ENCODE results near the gene TALDO1. TPM values are rescaled to one million over a fixed set of nuclear protein-coding genes. Genes with fewer than 3 reads are reported as not detected.

The TALDO1 gene
- total RNA-seq, result 96.4 and 101 TPM in 2 replicates

DNA sequence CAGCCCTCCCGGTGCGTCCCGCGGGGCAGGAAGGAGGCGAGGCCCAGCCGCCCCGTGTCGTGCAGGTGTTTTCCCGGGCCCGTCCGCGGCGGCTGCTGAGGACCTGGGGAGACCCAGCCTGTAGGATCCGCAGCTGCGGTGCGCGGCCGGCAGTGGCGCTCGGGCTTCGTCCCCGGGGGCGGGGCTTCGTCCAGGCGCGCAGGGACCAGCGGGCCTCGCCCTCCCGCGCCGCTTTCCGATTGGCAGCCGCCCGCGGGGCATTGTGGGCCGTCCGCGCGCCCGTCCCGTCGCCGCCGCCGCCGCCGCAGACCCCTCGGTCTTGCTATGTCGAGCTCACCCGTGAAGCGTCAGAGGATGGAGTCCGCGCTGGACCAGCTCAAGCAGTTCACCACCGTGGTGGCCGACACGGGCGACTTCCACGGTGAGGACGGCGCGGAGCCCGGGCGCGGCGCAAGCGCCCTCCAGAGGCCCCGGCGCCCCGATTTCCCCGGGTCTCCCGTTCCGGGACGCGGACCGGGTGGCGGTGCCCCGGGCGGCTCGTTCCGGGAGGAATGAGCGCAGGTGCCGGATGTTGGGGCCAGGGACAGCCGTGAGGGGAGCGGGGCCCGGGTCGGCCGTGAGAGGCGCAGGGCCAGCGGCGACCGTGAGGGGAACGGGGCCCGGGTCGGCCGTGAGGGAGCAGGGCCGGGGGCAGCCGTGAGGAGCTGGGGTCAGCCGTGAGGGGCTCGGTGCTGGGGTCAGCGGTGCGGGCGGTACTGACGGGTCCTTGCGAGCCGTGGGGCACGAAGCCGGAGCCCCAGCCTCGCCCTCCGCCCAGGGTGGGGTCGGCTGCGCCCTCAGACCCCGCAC lies at the start of gene TALDO1:
TSS of gene TALDO1 (plus strand) at position 307 of the 849 bp plus-strand sequence. CDS start at position 325, 18 bp downstream.

GRCh38 chr11:705646-706438 lies 41.4 kb upstream of the TALDO1 start, which contains the start of gene EPS8L2:
TSS of gene EPS8L2 (plus strand) at chr11:706231. CDS start at chr11:709408, 3,177 bp downstream.

GRCh38 chr11:777288-778255 lies 30.3 kb downstream of the TALDO1 start, which contains the start of gene GATD1:
TSS of gene GATD1 (minus strand) at chr11:777487. CDS start at chr11:777462, 25 bp downstream.

DNA sequence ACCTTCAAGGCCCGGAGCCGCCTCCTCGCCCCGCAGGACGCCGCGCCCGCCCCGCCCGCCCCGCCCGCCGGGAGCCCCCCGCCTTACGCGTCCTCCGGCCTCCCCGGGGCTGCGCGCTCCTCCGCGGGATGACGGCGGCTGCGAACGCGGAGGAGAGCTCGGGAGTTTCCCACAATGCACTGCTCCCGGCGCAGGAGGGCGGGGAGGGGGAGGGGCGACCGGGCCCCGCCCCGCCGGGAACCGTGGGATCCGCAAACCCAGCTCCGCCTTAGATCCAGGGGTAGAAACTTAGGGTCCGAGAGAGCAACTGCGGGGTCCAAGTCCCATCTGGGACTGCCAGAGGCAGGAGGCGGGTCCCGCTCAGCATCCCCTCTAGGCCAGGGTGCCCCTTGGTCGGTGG lies 42.7 kb downstream of the TALDO1 start, which contains the start of gene CEND1:
TSS of gene CEND1 (minus strand) at position 148 of the 400 bp plus-strand sequence. CDS start 1,514 bp downstream, outside the sequence.

DNA sequence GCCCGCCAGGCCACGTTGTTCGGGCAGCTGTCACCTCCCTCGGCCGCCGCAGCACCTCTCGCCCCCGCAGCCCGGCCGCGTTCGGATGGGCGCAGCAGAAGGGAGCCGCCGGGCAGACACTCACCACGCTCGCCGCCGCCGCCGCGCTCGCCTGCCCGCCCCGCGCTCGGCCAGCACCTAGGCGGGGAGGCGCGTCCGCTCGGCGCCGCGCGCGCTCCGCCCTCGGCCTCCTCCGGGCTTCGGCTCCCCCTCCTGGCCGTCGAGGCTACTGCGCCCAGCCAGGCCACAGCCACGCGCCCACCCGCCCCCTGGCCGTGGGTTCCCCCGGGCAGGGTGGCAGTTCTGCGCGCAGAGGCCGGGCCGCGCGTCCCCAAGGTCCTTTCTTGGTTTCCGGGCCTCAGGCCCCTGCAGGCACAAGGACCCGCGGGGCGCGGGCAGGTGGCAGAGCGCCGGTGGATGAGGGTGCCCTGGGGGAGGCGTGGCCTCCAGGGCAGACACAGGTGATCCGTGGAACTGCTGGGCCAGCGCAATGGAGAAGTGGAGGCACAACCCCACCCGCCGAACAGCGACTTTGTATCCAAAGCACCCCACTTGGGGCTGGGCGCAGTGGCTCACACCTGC lies 50.9 kb downstream of the TALDO1 start, which contains the start of gene SLC25A22:
TSS of gene SLC25A22 (minus strand) at position 189 of the 621 bp plus-strand sequence. CDS start 3,275 bp downstream, outside the sequence.

DNA sequence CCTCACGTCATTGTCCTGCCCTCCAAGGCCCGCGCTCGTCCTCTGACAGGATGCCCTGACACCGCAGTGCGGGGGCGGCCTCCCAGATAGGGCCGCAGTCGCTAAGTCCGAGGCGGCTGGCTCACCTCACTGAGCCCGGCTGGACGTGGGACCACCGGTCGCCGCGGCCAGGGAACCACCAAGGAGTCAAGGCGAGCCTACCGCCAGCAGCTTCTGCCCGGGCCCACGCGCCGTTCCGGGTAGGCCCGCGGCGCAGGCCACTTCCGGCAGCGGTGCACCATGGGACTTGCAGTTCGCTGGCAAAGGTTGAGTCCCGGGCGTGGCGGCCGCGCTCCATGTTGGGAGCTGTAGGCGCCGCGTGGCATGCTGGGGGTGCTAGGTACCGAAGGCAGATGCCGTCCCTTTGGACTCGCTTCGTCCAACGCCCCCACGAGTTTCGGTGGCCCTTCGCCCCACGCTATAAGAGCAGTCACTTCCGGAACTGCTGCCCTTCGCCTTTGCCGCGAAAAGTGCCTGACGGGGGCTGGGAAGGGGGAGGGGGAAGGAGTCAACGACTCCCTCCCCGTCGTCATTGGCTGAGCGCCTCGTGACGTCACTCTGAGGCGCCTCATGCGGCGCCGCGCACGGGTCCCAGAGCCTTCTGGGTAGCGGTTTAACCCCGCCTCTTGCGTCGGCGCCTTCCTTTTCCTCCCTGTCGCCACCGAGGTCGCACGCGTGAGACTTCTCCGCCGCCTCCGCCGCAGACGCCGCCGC lies 62.2 kb downstream of the TALDO1 start, which contains the start of gene RPLP2:
TSS of gene RPLP2 (plus strand) at position 681 of the 753 bp plus-strand sequence. CDS start 268 bp downstream, outside the sequence.

Other genes starting within 250 kb of the TALDO1 start
- gene RNH1, start 240.2 kb upstream of the TALDO1 start, total RNA-seq, result 187 and 237 TPM in 2 replicates
- gene HRAS, start 211.9 kb upstream of the TALDO1 start, total RNA-seq, result 34.2 and 39.2 TPM in 2 replicates
- gene LRRC56, start 209.9 kb upstream of the TALDO1 start, total RNA-seq, result 0.34 and 0.43 TPM in 2 replicates
- gene LMNTD2, start 186.7 kb upstream of the TALDO1 start, total RNA-seq, result 1.5 and 1.7 TPM in 2 replicates
- gene RASSF7, start 186.5 kb upstream of the TALDO1 start, total RNA-seq, result 9.2 and 19.1 TPM in 2 replicates
- gene PHRF1, start 171.0 kb upstream of the TALDO1 start, total RNA-seq, result 17.6 and 19.3 TPM in 2 replicates
- 7.4 and 11.4 TPM in 2 replicates for gene IRF7, start 131.5 kb upstream of the TALDO1 start, total RNA-seq
- not detected in 2 replicates for gene CDHR5, start 122.5 kb upstream of the TALDO1 start, total RNA-seq
- gene SCT, start 120.3 kb upstream of the TALDO1 start, total RNA-seq, result not detected in 2 replicates
- gene DRD4, start 110.2 kb upstream of the TALDO1 start, total RNA-seq, result not detected in 2 replicates
- 27.5 and 34.3 TPM in 2 replicates for gene DEAF1, start 52.2 kb upstream of the TALDO1 start, total RNA-seq
- 7.9 and 11.1 TPM in 2 replicates for gene TMEM80, start 51.6 kb upstream of the TALDO1 start, total RNA-seq
- 1.9 and 2.1 TPM in 2 replicates for gene EPS8L2, start 41.2 kb upstream of the TALDO1 start, total RNA-seq
- gene GATD1, start 30.0 kb downstream of the TALDO1 start, total RNA-seq, result 22.9 and 25.1 TPM in 2 replicates
- gene CEND1, start 42.6 kb downstream of the TALDO1 start, total RNA-seq, result 0.09 TPM in 1 of 2 replicates, not detected in the other
- 4.7 and 5.2 TPM in 2 replicates for gene SLC25A22, start 50.8 kb downstream of the TALDO1 start, total RNA-seq
- gene PIDD1, start 57.8 kb downstream of the TALDO1 start, total RNA-seq, result 3.0 and 3.5 TPM in 2 replicates
- gene RPLP2, start 62.5 kb downstream of the TALDO1 start, total RNA-seq, result 292 and 295 TPM in 2 replicates
- 45.8 and 67.0 TPM in 2 replicates for gene PNPLA2, start 71.5 kb downstream of the TALDO1 start, total RNA-seq
- gene CRACR2B, start 80.5 kb downstream of the TALDO1 start, total RNA-seq, result 17.9 and 28.8 TPM in 2 replicates
- 587 and 744 TPM in 2 replicates for gene CD151, start 85.5 kb downstream of the TALDO1 start, total RNA-seq
- gene POLR2L, start 95.1 kb downstream of the TALDO1 start, total RNA-seq, result 133 and 311 TPM in 2 replicates
- gene TSPAN4, start 95.4 kb downstream of the TALDO1 start, total RNA-seq, result 57.3 and 155 TPM in 2 replicates
- gene CHID1, start 163.3 kb downstream of the TALDO1 start, total RNA-seq, result 24.4 and 29.8 TPM in 2 replicates
- 24.7 and 37.1 TPM in 2 replicates for gene AP2A2, start 178.4 kb downstream of the TALDO1 start, total RNA-seq

Measured in dermis lymphatic vessel endothelial cell (primary cell).